Peyer's patch (tissue), 4 donors: ENCODE measurements around the gene STARD10. TPM values are rescaled to one million over a fixed set of nuclear protein-coding genes. Genes with fewer than 3 reads are reported as not detected.

Source experiments
- DNase-seq, 3 donors: peaks; one replicate each; pipeline ENCODE4 v3.0.0-alpha.2; 2017 to 2019
- H3K27ac ChIP-seq, 4 donors: fragments of 200-600 bp; sonication (generic); one replicate each; pipeline ENCODE4 v1.5.1; 2016 to 2019
- H3K27me3 ChIP-seq, 2 donors: fragments of 200-600 bp; sonication (generic); one replicate each; pipeline ENCODE4 v1.5.1; 2019
- H3K36me3 ChIP-seq, 3 donors: fragments of 200-600 bp; sonication (generic); one replicate each; pipeline ENCODE4 v1.5.1; 2016 to 2019
- H3K4me1 ChIP-seq, 4 donors: fragments of 200-600 bp; sonication (generic); one replicate each; pipeline ENCODE4 v1.5.1; 2016 to 2019
- H3K4me3 ChIP-seq, 4 donors: fragments of 200-600 bp; sonication (generic); 1 replicate in 3 of 4; 2 replicates in 1 of 4; pipeline ENCODE4 v1.5.1; 2016 to 2019; ENCODE audit warnings: mild to moderate bottlenecking in 1 of 4
- H3K9me3 ChIP-seq, 4 donors: fragments of 200-600 bp; sonication (generic); one replicate each; pipeline ENCODE4 v1.5.1; 2016 to 2019; ENCODE audit warnings: mild to moderate bottlenecking in 1 of 4
- POLR2A ChIP-seq, 2 donors: fragments of 450-650 bp; IDR thresholded peaks; one replicate each; pipeline ENCODE4 v1.5.1; 2017; ENCODE audit warnings: antibody characterized with exemption in 2 of 2, mild to moderate bottlenecking in 2 of 2, moderate library complexity in 2 of 2
- total RNA-seq, 4 donors: library from RNA; depleted of rRNA; stranded (reverse); fragments of >200 nt; gene quantifications; one replicate each; pipeline ENCODE4 v1.1.0, GENCODE V29; 2016
- TF ChIP-seq, protein P1 (sequence below), 6 experiments: fragments of 450-650 bp in 4 of 6; fragments of 200-600 bp in 2 of 6; sonication (generic) in 1 of 6; IDR thresholded peaks; one replicate each; pipeline ENCODE4 v1.5.1; 2017 to 2019; ENCODE audit warnings: antibody characterized with exemption in 6 of 6, mild to moderate bottlenecking in 3 of 6, moderate library complexity in 1 of 6

STARD10 gene
- total RNA-seq, 4 donors from 2014 or later: 118 to 187 (median 168) TPM

DNA sequence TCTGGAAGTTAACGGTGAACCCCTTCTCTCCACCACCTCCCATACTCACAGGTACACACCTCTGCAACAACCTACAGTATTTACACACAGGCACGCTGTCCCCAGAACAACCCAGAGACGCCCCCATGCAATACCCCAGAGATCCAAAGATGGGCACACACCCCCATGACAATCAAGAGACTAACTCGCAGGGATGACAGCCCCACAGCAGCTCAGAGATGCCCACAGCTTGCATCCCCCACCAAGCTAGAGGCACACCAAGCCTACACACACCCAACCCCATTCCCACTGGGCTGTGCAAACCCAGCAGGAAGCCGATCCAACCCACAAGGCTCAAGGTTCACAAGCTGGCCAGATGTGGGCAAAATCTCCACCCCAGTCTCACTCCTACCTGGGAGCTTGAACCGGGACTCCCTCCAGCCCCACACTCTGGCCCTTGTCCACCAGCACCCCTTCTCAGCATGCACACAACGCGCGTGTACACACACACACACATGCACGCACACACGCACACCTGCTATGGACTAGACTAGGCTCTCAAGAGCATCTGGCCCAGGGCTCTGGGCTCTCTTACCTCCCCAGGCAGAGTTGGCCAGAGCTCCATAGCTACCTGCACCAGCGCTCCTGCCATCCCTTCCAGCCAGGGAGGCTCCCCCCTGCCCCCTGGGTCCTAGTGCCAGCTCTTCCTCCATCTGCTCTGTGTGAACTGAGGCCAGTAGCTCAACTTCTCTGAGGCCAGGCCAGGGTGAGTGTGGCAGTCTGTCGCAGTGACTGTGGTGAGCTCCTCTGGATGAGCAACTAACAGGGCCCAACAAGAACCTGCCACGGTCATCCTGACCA is 11.5 kb downstream of the STARD10 start:
- Histone ChIP-seq H3K4me1 (peaks cover 5 to 61% (median 25%) of the 10 kb centered on the region in 4 donors), H3K4me3 (peak overlapping the region; percentile 78 to 84 (median 80)), H3K27me3 (no peaks in the 10 kb centered on the region), H3K9me3 (no peaks in the 10 kb centered on the region), H3K36me3 (no peaks in the 10 kb centered on the region), H3K27ac (peak overlapping the region; percentile 72 to 89 (median 80))
- TF ChIP-seq, protein P1, sequence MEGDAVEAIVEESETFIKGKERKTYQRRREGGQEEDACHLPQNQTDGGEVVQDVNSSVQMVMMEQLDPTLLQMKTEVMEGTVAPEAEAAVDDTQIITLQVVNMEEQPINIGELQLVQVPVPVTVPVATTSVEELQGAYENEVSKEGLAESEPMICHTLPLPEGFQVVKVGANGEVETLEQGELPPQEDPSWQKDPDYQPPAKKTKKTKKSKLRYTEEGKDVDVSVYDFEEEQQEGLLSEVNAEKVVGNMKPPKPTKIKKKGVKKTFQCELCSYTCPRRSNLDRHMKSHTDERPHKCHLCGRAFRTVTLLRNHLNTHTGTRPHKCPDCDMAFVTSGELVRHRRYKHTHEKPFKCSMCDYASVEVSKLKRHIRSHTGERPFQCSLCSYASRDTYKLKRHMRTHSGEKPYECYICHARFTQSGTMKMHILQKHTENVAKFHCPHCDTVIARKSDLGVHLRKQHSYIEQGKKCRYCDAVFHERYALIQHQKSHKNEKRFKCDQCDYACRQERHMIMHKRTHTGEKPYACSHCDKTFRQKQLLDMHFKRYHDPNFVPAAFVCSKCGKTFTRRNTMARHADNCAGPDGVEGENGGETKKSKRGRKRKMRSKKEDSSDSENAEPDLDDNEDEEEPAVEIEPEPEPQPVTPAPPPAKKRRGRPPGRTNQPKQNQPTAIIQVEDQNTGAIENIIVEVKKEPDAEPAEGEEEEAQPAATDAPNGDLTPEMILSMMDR (IDR thresholded peaks at IDR 0.05): no peak
- TF ChIP-seq POLR2A (IDR thresholded peaks at IDR 0.05): peak; percentile 17 to 22
- peak in 1 of 3 donors; percentile 73 for DNase-seq

DNA sequence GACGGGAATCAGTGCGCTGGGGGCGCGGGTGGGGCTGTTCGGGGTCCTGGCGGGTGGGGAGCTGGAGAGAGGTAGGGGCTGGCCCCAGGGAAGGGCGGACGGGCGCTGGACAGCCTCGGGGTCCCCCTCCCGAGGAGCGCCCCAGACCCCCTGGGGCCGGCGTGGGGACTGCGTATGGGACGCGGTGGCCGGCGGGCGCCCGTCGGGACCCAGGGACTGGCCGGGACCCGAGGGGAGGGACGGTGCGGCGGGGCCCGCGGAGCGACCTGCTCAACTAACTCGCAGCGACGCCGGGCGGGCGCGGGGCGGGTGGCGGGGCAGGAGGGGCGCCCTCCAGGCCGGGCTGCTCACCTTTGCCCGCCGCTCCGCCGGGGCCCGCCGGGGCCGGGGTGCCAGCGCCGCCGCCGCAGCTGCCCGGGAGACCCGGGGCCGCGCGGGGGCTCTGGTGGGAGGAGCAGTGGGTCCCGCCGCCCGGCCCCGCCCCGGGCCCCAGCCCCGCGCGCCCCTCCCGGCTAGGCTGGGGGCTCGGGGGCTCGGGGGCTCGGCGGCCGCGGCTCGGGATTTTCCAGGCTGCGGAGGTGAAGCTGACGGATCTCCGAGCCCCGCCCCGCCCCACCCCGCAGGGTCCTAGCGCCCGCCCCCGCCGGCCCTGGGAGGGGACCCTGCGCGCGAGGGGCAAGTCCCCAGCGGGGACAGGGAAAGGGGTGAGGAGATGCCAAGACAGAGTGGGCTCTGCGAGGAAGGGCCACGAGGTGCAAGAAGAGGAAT is 12.3 kb downstream of the STARD10 start:
- no peak for TF ChIP-seq POLR2A (IDR thresholded peaks at IDR 0.05)
- TF ChIP-seq, protein P1 (IDR thresholded peaks at IDR 0.05): no peak
- Histone ChIP-seq H3K27ac (peak overlapping the region; percentile 72 to 89 (median 80)), H3K27me3 (no peaks in the 10 kb centered on the region), H3K4me3 (peak overlapping the region; percentile 78 to 84 (median 80)), H3K4me1 (peaks cover 2 to 61% (median 26%) of the 10 kb centered on the region in 4 donors), H3K9me3 (no peaks in the 10 kb centered on the region), H3K36me3 (no peaks in the 10 kb centered on the region)
- DNase-seq: peak; percentile 40 to 83 (median 70)

DNA sequence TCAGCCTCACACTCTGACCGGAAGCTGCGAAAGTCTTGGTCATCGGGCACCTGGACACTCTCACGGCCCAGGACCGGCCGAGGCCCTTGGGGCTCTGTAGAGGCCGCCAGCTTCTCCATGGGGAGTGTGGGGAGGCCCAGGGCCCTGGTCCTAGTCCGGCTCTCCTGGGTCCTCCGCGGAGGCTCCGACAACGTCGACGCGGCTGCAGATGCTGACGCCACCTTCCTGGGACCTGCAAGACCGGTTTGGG is 12.9 kb downstream of the STARD10 start:
- no peaks in the 10 kb centered on the region for H3K27me3 ChIP-seq
- peak in 1 of 3 donors; percentile 70 for DNase-seq
- no peaks in the 10 kb centered on the region for H3K36me3 ChIP-seq
- peak overlapping the region; percentile 78 to 84 (median 80) for H3K4me3 ChIP-seq
- peak overlapping the region; percentile 72 to 89 (median 80) for H3K27ac ChIP-seq
- peaks cover 2 to 62% (median 25%) of the 10 kb centered on the region in 4 donors for H3K4me1 ChIP-seq
- no peaks in the 10 kb centered on the region for H3K9me3 ChIP-seq
- TF ChIP-seq, protein P1 (IDR thresholded peaks at IDR 0.05): no peak
- TF ChIP-seq POLR2A (IDR thresholded peaks at IDR 0.05): no peak

DNA sequence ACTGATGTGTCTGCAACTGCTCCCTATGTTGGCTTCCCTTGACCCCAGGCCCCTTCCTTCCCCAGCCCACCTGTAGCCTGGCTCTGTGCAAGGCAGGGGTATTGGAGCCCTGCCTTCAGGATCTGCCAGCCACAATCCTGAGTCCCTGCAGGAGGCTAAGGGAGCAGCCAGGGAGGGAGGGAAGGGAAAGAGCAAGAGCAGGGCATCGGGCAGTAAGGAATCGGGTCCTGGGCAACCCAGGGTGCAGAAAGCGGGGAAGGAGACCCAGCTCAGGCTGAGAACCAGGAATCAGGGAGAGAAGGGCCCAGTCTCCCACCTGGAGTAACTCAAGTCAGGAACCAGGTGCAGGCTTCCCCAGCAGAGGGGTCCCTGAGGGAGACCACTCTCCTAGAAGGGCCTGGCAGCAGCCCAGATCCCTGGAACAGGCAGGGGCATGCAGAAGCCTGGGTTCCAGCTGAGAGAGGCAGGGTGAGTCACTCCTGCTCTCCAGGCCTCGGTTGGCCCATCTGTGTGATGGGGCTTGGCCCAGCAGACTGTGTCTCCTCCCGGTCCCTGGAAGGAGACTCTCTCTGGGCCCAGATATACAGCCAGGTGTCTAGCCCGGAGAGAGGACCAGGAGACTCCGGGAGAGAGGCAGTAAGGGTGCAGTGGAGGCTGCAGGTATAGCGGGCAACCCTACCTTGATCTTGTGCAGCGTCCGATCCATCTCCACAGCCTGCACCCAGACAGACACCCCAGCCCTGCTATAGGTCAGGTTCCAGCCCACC is 13.4 kb downstream of the STARD10 start:
- peak overlapping the region; percentile 78 to 84 (median 80) for H3K4me3 ChIP-seq
- no peaks in the 10 kb centered on the region for H3K27me3 ChIP-seq
- H3K9me3 ChIP-seq: no peaks in the 10 kb centered on the region
- peaks cover 2 to 59% (median 25%) of the 10 kb centered on the region in 4 donors for H3K4me1 ChIP-seq
- TF ChIP-seq, protein P1 (IDR thresholded peaks at IDR 0.05): no peak
- TF ChIP-seq POLR2A (IDR thresholded peaks at IDR 0.05): no peak
- no peaks in the 10 kb centered on the region for H3K36me3 ChIP-seq
- peak overlapping the region; percentile 72 to 89 (median 80) for H3K27ac ChIP-seq
- DNase-seq: no peak

DNA sequence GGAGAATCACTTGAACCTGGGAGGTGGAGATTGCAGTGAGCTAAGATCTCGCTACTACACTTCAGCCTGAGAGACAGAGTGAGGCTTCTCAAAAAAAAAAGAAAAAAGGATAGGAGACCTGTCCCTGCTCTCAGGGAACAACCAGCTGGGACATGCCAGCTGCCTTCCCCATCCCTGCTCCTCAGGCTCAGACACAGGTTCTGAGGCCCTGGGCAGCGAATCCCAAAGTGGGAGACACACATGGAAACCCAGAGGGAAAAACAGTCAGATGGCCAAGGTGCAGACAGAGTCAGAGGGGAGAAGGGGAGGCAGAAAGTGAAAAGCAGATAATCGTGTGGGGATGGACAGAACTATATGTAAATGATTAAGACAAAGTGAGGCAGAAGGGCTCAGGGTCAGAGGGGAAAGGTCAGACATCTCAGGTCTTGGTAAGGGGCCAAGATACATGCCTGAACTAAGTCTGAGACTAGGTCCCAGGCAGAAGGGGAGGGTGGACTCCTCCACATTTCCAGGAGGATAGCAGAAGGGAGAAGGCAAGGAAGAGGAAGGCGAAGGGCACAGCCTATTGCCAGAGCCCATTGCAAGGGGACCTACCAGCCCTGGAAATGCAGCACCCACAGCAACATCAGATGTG is 14.2 kb downstream of the STARD10 start:
- no peak for DNase-seq
- Histone ChIP-seq H3K4me1 (peaks cover 2 to 64% (median 25%) of the 10 kb centered on the region in 4 donors), H3K36me3 (no peaks in the 10 kb centered on the region), H3K27me3 (no peaks in the 10 kb centered on the region), H3K9me3 (no peaks in the 10 kb centered on the region), H3K27ac (peak overlapping the region in 3 of 4 donors; percentile 78 to 89 (median 81)), H3K4me3 (peak overlapping the region in 2 of 4 donors; percentile 82 to 84)
- TF ChIP-seq, protein P1 (IDR thresholded peaks at IDR 0.05): no peak
- TF ChIP-seq POLR2A (IDR thresholded peaks at IDR 0.05): no peak
